Amygdala (tissue), 56 donors: ENCODE measurements around the gene AQP12B.
"Not testable (repeated sequence)": the region's sequence is repeated elsewhere in the genome, so short reads cannot be mapped to it uniquely, and the experiment has no call there.

Experiments
- DNase-seq, 56 donors: peaks; one replicate each; lab custom pipeline; 2025; lab: John Stamatoyannopoulos, UW

Gene AQP12B

GRCh38 chr2:240686460-240686859 lies 3.8 kb upstream of the AQP12B start:
- no peak for DNase-seq

DNA sequence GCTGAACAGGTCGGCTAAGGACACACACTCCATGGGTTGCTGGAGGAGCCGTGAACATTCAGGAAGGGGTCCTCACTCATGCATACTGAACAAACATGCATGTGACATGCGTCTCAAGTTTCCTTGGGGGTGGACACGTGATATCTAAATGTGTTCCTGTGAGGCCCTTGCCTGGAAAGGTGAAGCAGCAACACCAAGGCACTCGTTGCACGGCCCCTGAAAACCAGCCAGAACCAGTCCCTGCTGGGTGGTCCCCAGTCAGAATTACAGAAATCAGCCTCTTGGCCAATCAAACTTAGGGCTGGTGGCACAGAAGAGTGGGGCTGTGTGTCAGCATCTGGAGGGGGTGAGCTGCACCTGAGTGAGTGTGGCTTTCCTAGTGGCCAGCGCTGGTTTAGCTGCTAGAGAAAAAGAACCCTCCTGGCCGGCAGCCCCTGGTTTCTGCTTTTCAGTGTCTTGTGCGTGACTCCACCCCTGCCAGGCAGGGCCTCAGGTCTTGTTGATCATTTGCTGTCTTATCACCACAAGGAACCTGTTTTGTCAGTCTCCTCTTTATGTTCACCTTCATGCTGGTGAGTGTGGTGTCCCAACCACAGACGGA lies 3.2 kb upstream of the AQP12B start:
- DNase-seq: no peak

- not testable (repeated sequence) for DNase-seq
Measured at GRCh38 chr2:240683980-240684728, 1.5 kb upstream of the AQP12B start.

- not testable (repeated sequence) for DNase-seq
Measured at GRCh38 chr2:240683329-240683979, 769 bp upstream of the AQP12B start.

DNA sequence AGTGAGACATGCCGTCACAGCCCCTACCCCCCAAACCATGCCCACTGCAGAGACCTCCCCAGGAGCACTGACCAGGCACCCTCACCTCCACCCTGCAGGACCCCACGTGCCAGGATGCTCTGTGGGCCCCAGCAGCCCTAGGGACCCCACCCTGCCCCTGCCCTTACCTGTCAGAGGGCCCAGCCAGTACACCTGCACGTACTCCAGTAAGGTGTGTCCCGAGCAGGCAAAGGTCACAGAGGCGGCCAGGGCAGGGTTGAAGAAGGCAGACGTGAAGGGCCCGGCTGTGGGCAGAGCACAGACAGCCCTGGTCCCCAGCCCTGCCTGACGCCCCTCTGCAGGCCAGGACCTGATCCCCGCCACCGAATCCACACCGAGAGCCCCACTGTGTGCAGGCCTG lies 2.5 kb downstream of the AQP12B start:
- DNase-seq: not testable (repeated sequence)

- not testable (repeated sequence) for DNase-seq
Measured at GRCh38 chr2:240678909-240679308, 3.8 kb downstream of the AQP12B start.

- DNase-seq: not testable (repeated sequence)
Measured at GRCh38 chr2:240678043-240678442, 4.6 kb downstream of the AQP12B start.

DNA sequence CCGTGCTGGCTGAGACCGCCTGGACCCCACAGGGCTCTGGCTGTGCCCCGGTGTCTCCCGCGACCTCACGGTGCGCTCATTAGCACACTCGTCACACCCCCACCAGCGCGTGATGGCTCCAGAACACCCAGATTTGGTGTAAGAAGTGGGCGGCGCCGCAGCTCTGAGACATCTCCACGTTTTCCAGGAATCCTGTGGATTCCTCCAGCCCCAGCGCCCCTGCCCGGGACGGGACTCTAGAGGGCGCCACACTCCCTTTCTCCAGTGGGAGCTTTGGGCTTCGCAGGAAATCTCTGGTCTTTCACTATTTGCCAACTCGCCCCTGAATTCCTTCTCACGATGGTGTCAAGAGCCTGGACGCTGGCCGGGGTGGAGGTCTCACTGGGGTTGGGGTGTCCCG lies 7.3 kb downstream of the AQP12B start:
- DNase-seq: not testable (repeated sequence)

GRCh38 chr2:240674461-240675184 lies 8.1 kb downstream of the AQP12B start:
- not testable (repeated sequence) for DNase-seq

DNA sequence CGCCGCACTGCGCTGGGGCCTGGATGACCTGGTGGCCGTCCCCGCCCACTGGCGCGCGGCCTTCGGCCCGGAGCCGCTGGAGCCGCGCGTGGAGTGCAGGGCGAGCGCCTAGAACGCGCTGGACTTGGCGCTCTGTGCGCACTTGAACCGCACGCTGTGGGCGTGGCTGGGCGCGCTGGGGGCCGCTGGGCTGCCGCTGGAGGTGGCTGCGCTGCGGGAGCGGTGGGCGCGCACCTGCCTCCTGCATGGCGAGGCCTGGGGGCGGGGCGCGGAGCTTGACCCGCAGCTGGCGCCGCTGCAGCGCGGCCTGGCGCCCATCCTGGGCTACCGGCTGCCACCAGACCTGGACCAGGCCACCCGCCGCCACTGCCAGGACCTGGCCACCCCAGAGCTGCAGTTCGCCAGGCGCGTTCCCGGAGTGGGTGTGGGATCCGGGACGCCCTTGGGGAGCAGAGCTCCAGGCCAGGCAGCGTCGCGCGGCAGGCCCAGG lies 9.9 kb downstream of the AQP12B start:
- DNase-seq: no peak

DNA sequence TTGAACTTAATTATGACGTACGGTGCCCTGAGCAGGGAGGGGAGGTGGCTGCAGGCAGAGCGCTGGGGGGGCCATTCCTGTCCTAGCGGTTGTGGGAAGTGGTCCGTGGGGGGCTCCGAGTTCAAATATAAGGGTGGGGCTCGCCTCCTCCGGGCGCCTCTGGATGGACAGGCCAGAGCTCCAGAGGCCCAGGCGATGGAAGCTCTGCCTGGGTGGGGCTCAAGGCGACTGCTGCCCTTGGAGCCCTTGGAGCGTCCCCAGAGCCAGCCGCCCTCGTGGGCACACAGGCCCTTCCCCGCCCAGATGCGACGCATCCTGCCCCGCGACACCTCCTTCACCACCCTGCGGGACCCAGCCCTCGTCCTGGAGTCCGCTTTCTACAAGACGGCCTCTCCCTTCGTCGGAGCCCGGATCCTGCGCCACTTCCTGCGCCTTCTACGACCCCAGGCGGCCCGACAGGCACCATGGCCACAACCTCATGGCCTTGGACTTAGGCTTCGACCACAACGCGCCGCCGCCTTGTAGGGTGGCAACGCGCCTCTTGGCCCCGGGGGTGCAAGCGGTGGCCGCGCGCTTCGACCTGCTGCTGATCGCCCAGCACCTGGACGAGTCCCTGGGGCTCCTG lies 10.5 kb downstream of the AQP12B start:
- no peak for DNase-seq

DNA sequence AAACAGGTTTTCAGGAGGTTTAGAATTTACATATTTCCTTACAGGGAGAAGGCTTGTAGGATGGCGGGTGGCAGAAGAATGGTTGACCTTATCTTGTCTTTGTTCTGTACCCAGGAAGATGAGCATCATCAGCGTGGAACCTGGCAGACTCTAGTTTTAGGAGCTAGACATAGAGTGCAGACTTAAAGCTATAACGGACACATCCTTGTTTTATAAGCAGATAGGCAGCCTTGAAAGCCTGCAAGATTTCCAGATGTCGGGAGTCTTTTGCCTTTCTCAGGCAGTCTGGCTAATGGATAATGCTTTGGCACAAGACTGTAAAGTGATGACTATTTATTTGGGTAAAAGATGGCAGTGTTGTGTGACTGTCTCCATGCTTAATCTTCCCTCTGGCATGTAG lies 11.7 kb downstream of the AQP12B start:
- no peak for DNase-seq

GRCh38 chr2:240670402-240670801 lies 12.3 kb downstream of the AQP12B start:
- no peak for DNase-seq

DNA sequence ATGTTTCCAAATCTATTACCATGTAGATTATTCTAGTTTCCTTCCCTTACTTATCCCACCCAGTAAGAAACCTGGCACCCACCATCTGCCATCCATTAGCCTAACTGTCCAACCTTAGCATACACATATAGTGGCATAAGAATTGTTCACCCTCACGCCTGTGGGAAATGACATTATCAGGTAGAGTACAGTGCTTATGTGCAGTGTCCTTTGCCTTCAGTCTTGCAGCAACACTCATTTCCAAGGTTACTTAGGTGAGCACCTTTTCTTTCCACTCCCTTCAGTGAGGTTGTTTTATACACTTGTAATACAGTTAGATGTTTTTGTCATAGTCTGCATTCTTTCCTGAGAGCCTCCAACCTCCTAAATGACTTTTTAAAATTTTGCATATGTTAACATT lies 18.1 kb downstream of the AQP12B start:
- no peak for DNase-seq

- DNase-seq: no peak
Measured at GRCh38 chr2:240663546-240664190, 19.0 kb downstream of the AQP12B start.

DNA sequence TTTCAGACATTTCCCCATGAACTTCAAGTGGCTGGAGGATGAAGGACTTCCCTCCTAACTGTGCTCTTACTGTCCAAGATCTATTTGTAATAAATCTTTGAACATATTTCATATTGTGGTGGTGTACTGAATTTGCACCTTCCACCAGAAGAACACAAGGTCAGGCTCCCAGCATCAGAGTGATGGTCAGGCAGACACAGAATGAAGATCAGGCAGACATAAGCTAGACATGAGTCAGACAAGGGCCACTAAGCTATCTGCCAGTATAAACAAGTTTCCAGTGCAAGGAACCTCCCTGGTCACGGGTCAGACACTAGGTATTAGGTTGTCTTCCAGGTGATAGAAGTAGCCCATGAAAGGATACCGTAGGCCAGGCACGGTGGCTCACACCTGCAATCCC lies 20.0 kb downstream of the AQP12B start:
- no peak for DNase-seq

GRCh38 chr2:240659883-240660282 lies 22.8 kb downstream of the AQP12B start:
- DNase-seq: not testable (repeated sequence)

DNA sequence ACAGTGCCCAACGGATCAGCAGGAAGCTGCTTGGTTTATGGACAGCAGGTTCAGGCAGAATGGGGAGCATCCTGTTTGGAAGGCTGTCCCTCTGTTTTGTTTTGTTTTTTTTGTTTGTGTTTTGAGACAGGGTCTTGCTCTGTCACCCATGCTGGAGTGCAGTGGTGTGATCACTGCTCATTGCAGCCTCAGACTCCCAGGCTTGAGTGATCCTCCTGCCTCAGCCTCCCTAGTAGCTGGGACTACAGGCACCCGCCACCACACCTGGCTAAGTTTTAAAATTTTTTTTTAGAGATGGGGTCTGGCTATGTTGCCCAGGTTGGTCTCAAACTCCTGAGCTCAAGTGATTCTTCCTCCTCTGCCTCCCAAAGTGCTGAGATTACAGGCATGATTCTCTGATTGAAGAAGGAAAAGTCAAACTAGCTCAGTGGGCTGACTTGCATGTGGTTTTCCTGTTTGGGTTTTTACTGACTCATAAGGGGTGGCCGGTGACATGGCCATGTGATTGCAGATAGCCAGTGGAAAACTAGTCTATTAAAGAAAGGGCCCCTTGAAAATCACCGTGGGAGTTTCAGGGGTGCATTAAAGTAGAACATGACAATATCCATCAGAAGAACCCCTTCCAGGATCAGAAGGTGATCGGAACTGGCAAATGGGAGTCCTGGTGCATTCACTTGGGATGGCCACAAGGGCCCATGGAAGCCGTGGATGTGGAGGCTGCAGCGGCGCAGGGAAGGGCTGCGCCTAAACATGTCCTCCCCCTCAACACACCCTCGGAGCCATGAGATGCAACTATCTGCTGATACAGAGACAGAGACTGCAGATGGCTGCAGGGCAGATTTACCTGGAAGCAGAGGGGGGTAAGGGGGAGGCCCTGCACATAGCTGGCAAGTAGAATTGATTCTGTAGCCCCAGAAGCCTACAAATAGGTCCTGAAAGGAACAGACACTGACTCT lies 26.5 kb downstream of the AQP12B start:
- no peak for DNase-seq

GRCh38 chr2:240651185-240651584 lies 31.5 kb downstream of the AQP12B start:
- DNase-seq: no peak
